ENCODE data around the gene CNPY2.
A peak's percentile ranks its signal among the peaks of the same experiment; 100 is the strongest.
"Not testable (repeated sequence)": the region's sequence is repeated elsewhere in the genome, so short reads cannot be mapped to it uniquely, and the experiment has no call there.

Gene CNPY2

DNA sequence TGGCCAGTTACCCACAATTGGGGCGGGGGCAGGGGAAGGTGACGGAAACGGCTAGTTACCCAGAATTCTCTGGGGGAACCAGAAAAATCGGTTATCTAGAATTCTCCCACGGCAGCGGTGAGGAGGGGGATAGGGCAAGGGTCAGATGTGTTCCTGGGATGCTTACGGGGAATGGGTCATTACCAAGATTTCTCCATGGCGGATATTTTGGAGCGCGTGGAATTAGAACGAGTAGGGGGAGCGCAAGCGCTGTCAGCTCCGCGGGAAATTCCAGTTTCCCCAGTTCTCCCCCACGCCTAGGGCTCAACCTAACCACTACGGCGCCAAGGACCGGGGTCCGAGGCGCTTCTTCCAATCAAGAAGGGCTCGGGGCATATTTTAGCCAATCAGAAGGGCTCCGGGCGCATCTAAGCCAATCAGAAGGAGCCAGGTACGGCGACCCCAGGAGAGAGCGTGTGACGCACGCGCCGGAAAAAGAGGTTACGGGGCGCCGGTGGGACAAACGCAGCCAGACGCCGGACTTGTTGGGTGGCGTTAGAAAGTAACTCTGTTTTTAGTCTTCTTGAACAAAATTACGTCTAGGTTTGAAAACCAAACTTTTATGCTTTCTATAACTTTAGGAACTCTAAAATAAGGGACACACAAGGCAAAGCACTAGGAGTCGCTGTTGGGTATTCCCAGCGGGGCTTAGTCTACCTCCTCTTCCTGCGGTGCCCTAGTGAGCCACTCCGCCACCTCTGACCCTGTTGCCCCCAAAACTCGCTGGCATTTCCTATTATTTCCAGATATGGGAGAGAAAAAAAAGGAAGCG lies 18.1 kb upstream of the CNPY2 start, which contains the start of gene PAN2:
Gene PAN2 (minus strand): TSS at position 322 of the 811 bp plus-strand sequence. CDS start 906 bp downstream, outside the sequence.
- DNase-seq: peak; percentile 66

DNA sequence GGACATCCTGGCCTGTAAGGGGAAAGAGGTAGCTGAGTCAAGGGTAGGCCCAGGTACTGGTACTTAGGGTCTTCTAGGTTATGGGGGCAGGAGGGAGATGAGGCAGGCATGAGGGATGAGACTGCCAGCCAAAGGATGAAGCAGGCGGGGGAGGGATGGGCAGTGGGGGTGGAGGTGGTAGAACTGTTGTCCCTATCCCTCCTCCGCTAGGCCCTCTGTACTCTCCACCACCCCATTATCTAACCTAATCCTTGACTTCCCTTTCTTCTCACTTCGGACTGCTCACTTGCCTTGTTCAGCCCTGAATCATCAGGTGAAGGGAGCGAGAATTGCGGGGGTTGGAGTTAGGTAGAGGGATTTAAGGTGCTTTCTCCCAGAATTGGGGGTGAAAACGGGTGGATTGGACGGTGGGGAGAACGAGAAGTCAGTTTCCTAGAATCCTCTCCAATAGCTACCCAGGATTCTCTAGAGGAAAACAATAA lies 17.4 kb upstream of the CNPY2 start:
- no peak for DNase-seq

DNA sequence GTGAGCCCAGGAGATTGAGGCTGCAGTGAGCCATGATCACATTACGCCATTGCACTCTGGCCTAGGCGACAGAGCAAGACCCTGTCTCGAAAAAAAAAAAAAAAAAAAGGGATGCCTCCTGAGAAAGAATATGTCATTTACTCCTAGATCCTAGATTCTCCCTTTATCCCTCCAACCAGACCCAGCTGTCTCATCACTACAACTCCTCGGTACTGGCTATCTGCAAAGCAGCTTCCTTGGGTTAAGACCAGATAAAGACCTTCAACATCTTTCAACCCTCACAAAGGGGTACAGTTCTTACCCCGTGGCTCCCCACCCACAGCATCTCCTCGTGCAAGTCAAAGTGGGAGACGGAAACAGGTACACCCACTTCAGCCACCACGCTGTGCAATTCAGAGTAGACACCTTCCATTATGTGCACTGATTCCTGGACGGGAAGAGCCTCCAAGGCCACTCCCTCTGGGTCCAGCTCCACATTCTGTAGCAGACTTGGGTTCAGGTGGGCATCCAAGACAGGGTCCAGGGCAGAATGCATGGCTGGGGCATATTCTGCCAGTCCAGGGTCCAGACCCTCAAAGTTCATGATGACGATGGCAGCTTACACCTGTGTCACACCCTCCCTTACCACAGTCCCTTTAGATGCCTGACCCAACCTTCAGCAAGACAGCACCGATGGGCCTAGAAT lies 16.9 kb upstream of the CNPY2 start:
- no peak for DNase-seq

DNA sequence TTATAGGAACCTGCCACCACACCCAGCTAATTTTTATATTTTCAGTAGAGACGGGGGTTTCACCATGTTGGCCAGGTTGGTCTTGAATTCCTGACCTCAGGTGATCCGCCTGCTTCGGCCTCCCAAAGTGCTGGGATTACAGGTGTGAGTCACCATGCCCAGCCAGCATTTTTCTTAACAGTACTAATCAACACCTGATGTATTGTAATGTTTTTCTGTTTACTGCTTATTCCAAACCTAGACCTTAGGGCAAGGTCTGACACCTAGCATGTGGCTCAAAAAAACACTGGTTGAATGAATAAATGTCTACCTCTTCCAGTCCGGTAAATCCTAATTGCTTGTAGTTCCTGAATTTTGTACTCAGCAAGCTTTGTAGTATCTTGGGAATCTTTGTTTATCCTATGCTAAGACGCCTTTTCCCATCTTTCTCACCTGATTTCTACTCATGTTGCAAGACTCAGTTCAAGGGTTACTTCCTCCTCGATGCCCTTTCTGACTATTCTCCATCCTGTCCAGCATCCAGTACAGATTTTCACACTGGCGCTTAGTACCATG lies 15.2 kb upstream of the CNPY2 start:
- no peak for DNase-seq

DNA sequence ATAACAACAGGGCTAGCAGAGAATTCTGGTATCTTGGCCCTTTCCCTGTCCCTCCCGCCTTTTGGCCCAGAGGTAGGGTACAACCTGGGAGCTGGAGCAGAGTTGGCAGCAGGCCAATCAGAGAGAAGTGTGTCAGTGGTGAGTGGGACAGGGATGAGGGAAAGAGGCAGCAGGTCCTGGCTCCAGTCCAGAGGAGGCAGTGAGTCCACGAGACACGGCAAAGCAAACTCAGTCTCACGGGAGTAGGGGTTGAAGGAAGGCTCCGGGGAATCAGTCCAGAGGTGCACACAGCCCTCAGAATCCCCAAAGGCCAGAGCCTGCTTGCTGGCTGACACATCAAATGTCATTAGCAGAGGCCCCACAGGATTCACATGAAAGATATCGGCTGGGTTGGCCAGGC lies 10.7 kb upstream of the CNPY2 start:
- DNase-seq: no peak

DNA sequence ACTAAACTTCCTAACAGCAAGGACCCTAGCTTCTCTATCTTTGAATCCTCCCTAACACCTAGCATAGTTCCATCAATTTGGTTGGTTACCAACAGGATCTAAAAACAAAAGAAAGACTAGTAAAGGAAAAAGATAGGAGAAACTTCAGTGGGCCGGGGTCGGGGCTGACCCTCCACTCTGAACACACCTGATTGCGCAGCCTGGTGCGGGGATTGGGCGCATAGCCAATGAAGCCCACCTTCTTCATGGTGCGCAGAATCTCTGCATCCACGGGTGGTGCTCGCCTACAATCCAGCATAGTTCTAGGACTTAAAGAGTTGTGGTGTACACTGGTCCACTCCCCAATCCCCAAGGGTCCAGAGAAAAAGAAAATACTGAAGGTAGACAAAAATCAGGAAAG lies 10.3 kb upstream of the CNPY2 start:
- no peak for DNase-seq

DNA sequence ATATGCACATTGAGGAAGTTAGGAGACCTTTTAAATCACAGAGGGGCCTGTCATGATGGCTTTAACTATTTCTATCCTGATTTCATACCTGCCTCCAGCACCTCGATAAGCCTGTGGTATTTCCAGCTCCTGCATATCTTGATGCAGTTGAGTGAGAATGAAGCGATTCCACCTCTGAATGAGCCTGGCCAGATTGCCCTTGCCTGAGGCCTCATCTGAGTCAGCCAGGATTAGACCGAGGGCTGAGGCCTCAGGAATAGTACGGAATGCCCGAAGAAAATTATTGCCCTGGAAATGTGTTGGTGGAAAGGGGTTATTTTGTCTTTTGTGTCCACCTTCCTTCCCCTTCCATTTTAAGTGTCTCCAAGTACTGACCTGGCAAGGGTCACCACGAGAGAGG lies 8.4 kb upstream of the CNPY2 start:
- DNase-seq: no peak

DNA sequence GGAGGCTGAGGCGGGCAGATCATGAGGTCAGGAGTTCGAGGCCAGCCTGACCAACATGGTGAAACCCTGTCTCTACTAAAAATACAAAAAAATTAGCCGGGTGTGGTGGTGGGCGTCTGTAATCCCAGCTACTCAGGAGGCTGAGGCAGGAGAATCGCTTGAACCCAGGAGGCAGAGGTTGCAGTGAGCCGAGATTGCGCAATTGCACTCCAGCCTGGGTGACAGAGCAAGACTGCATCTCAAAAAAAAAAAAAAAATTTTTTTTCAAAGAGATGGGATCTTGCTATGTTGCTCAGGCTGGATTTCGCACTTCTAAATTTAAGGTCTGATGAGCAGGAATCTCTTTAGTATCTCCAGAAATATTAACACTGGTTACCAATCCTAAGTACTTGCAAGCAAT lies 5.8 kb upstream of the CNPY2 start:
- not testable (repeated sequence) for DNase-seq

DNA sequence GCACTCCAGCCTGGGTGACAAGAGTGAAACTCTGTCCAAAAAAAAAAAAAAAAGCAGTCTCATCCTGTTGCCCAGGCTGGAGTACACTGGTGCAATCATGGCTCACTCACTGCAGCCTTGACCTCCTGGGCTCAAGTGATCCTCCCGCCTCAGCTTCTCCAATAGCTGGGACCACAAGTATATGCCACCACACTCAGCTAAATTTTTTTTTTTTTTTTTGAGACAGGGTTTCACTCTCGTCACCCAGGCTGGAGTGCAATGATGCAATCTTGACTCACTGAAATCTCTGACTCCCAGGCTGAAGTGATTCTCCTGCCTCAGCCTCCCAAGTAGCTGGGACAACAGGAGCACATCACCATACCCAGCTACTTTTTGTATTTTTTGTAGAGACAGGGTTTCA lies 5.2 kb upstream of the CNPY2 start:
- no peak for DNase-seq

DNA sequence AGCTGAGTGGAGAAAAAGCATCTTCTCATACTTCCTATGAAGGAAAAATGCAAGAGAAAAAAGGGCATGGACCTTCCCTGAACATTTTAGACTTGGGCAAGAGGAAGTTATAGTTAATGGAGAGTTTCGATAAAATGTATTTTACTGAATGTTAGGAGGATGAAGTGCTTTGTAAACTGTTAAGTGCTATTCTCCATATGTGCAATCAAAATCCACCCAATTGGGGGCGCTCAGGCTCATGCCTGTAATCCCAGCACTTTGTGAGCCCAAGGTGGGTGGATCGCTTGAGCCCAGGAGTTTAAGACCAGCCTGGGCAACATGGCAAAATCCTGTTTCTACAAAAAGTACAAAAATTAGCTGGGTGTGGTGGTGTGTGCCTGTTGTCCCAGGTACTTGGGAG lies 1.9 kb upstream of the CNPY2 start:
- no peak for DNase-seq

DNA sequence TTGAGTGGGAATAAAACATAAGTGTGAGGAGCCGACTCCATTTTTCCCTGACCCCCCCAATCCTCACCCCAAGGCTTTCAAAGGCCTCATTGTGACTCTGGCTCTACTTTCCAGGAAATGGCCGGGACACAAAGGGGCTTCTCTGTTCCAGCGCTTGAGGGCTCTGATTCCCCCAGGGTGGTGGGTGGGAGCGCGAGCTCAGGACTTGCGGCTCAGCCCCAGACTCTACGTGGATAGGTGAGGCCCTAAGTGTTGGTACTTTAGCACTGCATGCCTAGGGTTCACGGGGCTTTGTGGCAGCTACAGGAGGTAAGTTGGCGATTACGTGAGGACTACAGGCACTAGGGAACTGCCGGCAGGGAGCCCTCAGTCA lies 553 bp downstream of the CNPY2 start:
- no peak for DNase-seq

DNA sequence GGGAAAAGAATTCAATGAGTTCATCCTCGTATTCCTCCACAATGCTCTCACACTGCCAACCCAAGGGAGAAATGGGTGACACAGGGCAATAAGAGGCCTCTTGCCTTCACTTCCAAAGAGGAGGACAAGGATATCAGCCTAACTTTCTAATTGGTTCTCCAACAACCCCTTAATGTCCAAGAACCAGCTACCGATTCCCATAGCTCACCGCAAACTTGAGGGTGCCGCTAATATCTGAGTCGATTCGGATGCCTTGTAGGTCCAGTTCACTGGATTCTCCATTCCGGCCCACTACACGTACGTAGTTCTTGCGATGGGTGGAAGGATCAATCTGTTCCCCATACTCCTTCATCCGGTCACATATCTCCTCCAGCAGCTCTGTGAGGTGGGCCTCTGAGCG lies 4.8 kb downstream of the CNPY2 start:
- DNase-seq: no peak

DNA sequence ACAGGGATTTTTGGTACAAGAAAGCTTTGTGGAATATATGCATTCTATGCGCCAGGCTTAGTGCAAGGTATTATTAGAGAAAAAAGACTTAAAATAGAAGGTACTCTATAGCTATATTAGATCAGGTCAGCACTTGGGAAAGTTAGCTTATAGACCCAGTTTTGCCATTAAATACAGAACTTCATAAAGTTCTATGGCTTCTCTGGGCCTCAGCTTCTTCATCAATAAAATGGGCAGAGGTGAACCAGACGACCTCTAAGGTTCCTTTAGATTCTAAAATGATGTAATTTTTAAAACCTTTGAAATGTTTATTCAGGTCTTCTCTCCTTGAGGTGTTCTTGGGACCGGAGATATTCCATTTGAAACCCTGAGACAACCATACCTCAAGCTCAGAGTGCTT lies 7.1 kb downstream of the CNPY2 start:
- DNase-seq: no peak

DNA sequence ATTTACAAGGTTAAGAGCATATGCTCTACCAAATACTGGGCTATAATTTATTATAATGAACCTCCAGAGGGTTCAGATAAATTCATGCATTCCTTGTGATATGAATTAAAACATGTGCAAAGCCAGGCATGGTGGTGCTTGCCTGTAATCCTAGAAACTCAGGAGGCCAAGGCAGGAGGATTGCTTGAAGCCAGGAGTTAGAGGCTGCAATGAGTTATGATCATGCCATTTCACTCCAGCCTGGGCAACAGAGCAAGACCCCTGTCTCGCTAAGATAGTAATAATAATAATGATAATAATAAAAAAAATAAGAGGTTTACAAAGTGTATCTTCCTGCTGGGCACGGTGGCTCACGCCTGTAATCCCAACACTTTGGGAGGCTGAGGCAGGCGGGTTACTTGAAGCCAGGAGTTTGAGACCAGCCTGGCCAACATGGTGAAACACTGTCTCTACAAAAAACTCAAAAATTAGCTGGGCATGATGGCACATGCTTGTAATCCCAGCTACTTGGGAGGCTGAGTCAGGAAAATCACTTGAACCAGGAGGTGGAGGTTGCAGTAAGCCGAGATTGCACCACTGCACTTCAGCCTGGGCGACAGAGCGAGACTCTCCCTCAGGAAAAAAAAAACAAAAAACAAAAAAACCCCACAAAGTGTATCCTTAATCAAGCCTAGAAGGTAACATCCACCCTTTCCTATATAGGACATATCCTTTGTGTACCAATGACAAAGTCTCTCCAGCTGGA lies 8.4 kb downstream of the CNPY2 start:
- DNase-seq: no peak

DNA sequence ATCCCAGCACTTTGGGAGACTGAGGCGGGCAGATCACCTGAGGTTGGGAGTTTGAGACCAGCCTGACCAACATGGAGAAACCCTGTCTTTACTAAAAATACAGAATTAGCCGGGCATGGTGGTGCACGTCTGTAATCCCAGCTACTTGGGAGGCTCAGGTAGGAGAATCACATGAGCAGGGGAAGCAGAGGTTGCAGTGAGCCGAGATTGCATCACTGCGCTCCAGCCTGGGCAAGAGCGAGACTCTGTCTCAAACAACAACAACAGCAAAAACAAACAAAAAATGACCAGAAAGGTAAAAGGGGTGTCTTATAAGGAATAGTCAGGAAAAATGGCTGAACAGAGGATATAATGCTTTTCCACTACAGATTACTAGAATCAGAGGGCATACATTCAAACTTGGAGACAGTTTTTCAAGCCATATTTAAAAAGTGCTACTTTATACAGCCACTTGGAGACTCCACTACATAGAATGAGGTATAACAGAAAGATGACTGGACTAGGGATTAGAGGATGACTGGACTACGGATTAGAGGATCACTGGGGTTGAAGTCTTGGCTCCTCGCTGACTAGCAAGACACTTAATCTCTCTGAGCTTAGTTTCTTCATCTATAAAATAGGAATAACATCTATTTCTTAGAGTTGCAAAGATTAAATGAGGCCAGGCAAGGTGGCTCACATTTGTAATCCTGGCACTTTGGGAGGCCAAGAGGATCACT lies 10.8 kb downstream of the CNPY2 start:
- DNase-seq: no peak

DNA sequence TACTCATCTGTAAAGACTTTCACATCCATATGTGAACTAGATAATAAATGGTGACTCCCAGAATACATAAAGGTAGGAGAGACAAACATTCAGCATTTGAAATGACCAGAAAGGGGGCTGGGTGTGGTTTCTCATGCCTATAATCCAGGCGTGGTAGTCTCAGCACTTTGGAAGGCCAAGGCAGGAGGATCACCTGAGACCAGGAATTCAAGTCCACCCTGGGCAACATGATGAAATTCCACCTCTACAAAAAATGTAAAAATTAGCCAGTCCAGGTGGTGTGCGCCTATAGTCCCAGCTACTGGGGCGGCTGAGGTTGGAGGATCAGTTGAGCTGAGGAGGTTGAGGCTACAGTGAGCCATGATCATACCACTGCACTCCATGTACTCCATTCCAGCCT lies 11.5 kb downstream of the CNPY2 start:
- DNase-seq: no peak

DNA sequence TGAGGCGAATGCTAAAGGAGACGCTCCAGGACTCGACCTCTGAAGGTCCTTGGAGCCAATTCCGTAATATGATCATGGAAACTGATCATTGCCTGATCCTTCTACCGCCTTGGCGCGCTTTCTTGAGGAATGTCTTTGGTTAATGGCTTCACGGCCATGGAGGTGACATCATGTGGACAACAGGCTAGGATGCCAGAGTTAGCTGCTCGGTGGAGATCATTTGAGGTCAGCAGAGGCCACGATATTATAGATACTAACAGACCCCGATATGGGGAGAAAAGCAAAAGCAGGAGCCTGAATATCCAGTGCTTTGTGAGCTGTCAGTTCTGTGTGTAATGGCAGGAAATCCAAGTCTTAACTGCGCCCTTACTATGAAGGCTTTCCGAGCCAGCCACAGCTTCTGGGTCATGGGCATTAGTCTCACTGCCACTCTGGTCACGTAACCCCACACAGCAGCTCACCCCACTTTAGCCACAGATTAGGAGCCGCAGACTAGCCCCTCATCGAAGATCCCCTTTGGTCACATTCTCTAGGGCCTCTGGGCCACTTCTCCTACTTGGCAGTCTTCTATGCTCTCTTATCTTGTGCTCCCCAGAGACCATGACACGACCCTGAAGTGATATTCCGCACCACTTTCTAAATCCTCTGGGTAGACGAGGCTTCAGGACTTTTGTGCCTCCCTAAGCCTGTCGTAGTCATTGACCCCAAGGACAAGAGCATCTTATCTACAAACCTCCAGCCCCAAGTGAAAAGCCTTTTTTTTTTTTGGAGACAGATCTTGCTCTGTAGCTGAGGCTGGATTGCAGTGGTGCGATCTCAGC lies 14.9 kb downstream of the CNPY2 start:
- DNase-seq: no peak

DNA sequence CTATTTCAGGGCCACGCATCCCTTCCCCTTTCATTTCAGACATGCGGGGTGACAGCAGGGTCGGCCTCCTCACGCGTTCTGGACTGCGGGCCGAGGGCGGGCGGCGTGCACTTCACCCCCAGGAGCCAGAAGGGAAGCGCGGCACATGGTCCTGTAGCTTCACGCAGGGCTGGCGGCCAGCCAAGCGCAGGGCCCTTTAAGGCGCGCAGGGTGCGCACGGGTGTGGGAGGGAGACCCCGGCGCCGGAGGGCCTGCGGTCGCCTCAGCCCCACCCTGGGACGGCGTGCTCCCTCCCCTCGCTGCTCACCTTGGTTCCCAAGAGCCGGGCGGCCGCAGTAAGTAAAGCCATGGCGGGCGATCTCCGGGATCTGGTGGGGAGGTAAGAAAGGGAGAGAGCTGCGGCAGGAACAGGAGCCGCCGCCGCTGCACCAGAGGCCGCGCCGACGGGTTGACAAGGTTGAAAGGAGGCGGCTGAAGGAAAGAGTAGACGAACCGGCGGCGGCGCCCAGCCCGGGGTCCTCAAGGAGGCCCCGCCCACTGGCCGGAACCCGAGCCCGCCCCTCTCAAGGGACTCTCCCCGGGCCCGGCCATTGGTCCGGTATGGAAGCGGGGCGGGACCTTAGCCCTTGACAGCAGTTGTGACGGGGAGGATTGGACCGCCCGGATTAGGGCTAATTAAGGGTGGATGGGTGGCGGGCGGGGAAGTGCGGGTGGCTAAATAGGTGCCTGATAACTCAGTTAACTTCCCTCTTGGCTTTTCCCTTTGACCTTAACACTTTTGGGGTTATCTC lies 15.7 kb downstream of the CNPY2 start, which contains the start of gene CS:
Gene CS (minus strand): TSS at position 478 of the 791 bp plus-strand sequence. CDS start 129 bp downstream, at position 349.
- peak; percentile 84 for DNase-seq

DNA sequence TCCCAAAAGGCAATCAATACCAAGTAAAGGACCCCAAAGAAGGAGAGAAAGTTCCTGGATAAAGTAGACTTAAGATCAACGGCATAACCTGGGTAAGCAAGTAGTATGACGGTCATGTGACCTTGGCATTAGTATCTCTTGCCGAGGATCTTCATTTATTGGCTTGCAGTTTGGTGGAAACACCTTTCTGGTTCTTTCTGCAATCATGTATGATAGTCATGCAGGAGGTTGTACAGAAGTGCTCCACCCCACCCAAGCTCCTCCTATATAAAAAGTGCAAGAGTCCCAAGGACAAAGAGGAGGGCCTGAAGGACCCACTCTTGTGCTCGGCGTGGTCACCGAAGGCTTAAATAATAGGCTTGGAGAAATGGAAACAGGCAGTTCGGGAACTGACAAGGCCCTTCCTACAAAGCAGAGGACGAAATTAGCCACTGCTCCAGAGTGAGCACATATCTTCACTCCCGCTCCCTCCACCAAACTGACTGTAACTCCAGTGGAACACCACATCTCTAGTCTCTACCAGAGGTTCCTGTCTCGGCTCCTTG lies 16.4 kb downstream of the CNPY2 start:
- DNase-seq: no peak

DNA sequence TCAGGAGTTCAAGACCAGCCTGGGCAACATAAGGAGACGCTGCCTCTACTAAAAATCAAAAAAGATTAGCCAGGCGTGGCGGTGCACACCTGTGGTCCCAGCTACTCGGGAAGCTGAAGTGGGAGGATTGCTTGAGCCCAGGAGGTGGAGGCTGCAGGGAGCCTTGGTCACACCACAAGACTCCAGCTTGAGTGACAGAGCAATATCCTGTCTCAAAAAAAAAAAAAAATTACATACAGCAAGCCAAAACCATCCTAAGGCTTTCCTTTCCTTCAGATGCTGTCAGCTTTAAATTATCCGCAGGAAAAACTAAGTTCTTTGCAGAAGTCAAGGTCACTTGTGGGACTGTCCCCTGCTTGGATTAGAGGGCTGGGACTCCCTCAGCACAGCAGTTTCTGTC lies 17.0 kb downstream of the CNPY2 start:
- no peak for DNase-seq

Measured in NCI-H524 treated with DMSO at 0.1 percent for 48 hours (cell line).